Non-pigmented ciliary epithelial cell (primary cell): ENCODE results near the gene SLC36A4.
"Not testable (repeated sequence)": the region's sequence is repeated elsewhere in the genome, so short reads cannot be mapped to it uniquely, and the experiment has no call there.

Experiments used
- DNase-seq: peaks from one replicate; pipeline ENCODE4 v3.0.0-alpha.2; 2010; ENCODE audit warnings: low read depth

SLC36A4 gene

DNA sequence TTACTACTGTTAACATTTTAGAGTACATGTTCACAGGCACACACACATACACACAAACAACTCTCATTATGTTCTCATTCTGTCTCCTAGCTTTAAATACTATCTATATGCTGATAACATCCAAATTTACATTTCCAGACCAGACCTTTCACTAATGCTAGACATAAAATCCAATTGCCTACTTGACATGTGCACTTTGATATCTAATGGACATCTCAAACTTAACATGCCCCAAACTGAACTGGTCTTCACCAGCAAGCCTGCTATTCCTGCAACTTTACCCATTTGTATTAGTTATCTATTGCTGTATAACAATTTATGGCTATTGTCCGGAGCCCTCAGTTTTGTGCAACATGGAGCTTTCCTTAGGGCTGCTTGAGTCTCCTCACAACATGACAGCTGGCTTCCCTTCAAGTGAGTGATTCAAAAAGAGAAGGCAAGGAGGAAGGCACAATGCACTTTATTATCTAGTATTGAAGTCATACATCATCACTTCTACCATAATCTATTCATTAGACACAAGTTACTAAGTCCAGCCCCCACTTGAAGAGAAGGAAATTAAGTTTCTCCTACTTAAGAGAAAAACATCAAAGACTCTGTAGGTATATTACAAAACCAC, 3.0 kb downstream of the SLC36A4 start:
- no peak for DNase-seq

DNA sequence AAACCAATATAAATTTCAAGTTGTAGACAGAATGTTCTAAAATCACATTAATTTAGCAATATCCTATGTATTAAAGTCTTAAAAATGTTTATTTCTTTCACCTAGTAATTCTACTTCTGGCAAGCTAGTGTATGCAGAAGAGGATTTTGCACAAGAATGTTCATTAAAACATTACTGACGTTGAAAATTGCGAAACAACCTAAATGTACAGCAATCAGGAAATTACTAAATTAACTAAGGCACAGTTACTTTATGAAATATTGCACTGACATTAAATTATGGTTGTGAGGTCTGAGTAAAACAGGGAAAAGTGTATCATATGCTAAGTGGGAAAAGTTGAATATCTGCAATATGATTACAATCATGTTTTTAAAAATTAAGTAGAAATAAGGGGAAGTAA, 4.1 kb downstream of the SLC36A4 start:
- DNase-seq: no peak

DNA sequence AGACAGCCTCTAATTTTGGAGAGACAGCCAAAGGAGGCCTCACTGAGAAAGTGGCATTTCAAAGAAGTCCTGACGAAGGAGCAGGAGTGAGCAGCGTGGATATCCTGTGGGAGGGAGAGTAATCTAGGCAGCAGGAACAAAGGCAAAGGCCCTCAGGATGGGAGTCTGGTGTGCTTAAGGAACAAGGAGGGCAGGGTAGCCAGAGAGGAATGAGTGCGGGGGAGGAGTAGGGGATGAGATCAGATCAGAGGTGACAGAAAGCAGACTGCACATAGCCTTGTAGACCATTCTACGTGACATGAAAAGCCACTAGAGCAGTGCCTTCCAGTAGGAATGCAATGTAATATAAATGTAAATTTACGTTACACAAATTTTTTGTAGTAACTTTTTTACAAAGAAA, 5.6 kb downstream of the SLC36A4 start:
- no peak for DNase-seq

DNA sequence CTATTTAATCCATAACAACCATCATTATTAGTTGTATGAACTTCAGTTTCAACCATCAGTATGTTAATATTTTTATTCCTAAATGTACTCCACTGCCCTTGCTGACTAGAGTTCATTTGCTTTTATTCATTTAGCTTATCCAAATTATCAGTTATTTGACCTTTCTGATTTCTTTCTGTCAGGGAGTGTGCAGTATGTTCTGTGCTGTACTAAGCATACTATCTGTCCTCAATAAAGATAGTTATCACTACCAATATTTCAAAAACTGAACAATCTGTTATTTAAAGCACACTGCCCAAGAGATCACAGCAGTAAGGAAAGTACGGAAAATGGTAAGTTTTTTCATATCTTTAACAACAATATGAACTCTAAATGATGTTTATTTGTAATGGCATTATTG, 8.3 kb downstream of the SLC36A4 start:
- no peak for DNase-seq

DNA sequence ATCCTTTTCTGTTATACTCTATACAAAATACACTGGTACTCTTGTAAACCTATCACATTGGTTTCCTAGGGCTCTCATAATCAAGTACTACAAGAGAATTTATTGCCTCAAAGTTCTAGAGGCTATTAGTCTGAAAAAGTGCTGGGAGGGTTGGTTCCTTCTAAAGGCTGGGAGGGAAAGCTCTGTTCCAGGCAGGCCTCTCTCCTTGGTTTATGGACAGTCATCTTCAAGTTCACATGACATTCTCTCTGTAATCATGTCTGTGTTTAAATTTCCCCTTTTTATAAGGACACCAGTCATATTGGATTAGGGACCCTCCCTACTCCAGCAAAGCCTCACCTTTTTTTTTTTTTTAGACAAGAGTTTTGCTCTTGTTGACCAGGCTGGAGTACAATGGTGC, 9.1 kb downstream of the SLC36A4 start:
- DNase-seq: no peak

DNA sequence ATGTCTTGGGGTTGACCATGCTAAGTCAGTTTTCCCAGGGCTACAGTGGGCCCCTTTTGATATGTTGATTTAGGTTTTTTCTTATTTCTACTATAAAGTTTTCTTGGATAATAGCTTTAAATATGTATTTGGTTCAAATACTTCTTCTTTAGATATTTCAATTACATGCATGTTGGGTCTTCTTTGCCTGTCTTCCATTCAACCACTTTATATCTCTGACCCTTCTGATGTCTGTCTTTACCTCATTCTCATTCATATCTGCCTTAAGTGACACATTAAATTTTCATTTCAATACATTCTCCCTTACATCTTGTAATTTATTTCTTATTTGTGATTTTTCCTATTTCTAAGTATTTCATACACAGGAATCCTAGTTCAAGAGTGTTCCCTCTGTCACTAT, 10.5 kb downstream of the SLC36A4 start:
- no peak for DNase-seq

DNA sequence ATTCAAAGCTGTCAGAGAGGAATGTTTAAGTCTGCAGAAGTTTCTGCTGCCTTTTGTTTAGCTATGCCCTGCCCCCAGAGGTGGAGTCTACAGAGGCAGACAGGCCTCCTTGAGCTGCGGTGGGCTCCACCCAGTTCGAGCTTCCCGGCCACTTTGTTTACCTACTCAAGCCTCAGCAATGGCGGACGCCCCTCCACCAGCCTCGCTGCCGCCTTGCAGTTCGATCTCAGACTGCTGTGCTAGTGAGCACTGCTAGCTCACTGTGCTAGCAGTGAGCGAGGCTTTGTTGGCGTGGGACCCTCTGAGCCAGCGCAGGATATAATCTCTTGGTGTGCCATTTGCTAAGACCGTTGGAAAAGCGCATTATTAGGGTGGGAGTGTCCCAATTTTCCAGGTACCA, 19.9 kb downstream of the SLC36A4 start:
- DNase-seq: not testable (repeated sequence)

DNA sequence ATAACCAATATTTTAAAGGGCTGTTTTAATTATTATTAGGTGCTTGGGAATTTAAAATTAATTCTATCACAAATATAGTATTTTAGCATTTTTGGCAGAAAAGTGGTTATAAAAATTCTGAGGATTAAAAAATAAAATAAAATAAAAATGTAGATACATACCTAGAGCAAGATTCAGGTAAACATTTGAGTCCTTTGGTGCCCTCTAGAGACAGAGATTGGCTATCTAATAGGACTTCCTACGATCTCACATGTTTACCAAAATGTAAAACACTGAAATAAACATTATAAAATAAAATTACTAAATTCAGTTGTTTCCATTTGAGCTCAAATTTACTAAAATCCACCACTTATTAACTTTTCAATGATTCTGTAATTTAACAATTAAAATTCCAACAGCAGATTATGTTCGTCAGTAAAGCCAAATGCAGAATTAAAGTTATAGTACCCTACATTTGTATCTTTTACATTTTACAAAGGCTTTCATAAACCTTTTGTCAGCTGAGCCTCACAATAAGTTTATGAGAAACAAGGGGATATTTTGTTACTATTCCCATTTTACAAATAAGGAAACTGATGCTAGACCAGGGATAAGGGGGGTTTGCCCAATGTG, 27.7 kb downstream of the SLC36A4 start:
- peak; percentile 8 for DNase-seq

DNA sequence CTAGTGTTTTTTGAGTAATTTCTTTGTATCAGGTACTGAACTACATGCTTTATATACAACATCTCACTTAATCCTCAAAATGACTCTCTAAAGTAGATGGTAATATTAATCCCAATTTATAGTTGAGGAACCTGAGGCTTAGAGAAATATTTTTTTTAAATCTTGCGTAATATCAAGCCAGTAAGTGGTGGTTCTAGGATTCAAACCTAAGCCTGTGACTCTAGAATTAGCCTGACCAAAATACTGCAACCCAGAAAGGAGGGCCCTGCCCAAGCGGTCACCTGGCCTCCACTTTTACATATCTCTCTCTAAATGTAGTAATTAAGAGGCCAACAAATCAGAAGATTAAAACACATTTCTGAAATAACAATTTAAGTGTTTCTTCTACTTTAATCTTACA, 28.6 kb downstream of the SLC36A4 start:
- no peak for DNase-seq

DNA sequence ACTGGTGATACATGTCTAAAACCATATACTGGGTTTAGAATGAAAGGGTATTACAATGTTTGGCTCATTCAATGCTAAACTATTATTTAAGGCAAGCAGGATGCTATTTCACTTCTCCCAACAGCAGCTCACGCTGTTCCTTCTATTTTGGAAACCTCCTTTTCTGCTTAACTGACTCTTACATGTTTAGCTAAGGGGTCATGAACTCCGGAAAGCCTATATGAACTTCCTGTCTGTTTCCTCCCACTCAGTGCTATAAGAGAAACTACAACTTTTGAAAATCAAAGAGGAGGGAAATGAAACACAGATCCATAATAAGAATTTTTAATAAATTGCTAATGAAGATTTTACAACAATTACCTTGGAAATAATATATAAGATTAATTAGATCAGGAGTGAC, 30.9 kb downstream of the SLC36A4 start:
- no peak for DNase-seq

DNA sequence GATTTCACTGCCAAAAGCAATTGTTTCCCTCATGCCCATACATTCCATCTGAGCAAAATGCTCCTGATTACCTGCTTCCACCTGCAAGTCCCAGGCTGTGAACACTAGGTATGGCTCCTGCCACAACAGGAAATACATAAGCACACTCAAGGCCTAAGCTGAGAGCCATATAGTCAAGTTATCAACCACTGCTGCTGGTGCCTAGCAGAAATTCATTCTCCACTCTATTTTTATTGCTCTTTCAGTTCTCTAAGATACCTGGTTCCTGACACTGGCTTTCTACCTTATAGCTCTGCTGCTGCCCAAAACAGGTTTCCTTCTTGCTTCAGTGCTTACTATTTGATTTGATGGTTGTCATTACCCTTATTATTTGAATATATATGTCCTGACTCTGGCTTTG, 31.6 kb downstream of the SLC36A4 start:
- no peak for DNase-seq

DNA sequence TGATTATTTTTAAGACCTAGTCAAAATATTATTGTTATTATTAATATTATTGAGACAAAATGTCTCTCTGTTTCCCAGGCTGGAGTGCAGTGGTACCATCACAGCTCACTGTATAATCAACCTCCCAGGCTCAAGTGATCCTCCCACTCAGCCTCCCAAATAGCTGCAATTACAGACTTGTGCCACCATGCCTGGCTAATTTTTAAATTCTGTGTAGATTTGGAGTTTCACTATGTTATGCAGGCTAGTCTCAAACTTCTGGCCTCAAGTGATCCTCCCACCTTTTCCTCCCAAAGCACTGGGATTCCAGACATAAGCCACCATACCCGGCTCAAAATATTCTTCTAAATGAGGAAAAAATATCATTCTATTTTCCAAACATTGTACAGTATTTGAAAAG, 37.0 kb downstream of the SLC36A4 start:
- no peak for DNase-seq

DNA sequence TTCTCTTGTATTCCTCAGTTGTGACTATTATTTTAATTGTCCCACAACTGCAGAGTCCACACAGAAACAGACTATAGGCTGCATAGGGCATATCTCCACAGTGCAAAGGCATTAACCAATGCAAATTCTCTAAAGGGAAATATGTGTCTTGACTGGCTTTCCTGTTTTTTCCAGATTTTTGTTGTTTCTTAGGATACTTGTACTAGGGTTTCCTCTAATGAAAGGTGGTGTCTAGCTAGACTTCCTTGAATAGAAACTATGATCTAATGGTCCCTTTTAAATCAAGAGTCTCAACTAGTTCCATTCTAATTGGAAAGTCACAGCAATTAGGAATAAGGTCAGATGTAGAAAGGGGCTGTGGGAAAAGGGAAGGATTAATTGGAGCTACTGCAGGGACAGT, 37.6 kb downstream of the SLC36A4 start:
- DNase-seq: no peak

DNA sequence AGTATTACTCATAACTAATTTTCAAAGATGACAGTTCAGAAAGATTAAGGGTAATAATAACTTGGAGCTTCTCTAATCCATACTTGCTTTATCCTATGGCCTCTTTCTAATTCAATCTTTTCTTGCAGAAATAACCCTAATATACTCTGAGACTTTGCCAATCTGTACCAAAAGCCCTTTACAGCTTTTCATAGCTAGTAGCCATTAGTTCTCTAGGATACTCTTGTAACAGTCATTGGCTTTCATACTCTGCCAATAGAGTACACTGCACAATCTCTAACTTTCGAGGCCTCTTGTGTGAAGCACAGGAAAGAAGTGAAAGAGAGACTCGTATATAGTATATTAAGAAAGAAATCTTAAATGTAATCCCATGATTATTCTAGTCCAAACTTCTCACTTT, 38.1 kb downstream of the SLC36A4 start:
- no peak for DNase-seq

DNA sequence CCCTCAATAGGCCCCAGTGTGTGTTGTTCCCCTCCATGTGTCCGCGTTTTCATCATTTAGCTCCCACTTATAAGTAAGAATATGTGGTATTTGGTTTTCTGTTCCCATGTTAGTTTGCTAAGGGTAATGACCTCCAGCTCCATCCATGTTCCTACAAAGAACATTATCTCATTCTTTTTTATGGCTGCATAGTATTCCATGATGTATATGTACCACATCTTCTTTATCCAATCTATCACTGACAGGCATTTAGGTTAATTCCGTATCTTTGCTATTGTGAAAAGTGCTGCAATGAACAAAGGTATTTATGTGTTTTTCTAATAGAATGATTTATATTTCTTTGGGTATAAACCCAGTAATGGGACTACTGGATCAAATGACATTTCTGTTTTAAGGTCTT, 42.1 kb downstream of the SLC36A4 start:
- no peak for DNase-seq

DNA sequence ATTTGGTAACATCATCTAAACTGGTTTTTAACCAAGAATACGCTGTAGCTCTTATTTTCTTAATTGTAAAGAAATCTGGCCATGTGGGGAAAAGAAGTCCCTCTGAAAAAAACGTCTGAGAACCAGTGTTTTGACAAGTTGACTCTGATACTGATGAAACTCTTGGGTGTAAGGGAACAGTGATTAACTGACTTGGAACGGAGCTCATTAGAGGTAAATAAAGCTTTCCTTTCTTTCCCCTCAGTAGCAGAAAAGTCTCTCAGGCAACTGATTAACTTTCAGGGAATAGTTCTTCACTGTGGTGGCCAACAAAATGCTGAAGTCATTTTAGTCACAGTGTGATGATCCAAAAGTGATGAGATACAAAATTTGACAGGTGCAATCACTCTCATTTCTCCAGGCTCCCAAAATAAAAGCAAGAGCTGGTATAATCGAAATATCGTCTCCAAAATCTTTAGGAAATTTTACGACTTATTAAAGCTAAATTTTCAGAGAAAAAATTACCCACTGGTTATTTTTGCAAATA, 52.3 kb downstream of the SLC36A4 start:
- no peak for DNase-seq

DNA sequence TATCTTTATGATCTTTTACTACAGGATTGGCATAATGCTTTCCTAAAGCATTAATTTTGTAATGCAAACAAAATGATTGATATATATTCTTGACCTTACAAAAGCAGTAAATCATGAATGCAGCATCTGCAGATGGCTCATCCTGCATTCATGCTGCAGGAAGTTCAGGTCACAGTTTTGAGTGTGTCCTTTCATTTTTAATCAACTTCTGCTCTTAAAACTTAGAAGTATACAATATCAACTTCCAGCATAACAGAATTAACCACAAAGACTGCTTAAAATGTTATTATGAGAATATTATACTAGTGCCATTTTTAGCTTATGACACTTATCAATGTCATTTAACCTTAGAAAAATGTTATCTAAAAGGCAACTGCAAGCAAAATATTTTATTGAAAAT, 54.0 kb downstream of the SLC36A4 start:
- no peak for DNase-seq

DNA sequence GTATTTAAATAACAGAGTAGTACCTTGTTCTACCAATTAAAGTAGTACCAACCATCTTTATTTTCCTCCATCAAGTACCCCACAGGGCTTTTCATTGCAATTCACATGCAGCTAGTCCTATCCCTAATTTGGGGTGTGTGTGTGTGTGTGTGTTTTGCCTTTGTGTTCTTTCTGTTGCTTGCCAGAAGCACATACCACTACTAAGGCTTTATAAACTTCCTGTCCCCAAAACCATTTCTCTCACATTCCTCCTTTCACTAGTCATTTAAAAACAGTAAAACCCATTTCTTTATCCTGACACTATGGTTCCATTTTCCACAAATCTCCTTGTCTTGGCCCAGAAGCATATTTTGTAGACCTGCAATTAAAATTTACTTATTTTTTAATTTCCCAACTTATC, 54.6 kb downstream of the SLC36A4 start:
- DNase-seq: peak; percentile 43

DNA sequence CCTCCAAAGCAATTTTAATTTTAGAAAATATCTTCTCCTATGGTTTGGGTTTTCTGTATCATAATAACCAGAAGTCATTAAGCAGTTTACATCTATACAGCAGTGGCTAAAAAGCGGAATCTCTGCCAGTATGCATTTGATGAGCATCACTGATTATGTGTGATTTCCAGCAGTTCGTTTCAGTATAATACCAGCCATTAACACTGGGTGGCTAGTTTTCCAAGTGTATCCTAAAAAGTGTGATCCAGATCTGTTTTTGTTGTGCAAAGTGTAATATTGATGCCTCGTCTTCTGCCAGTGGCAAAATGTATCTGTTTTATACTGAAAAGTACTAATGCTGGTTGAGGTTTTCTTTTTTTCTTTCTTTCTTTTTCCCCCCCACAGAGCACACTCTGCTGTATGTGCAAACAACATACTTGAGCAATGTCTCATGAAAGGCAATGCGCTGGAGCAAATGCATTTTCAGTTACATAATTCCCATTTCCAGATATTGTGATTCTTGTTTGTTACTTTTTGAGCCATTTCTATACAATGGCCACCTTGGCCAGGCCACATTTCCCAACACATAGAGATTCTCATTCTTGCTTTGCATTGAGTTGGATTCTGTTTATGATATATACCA, 64.2 kb downstream of the SLC36A4 start:
- peak; percentile 60 for DNase-seq

DNA sequence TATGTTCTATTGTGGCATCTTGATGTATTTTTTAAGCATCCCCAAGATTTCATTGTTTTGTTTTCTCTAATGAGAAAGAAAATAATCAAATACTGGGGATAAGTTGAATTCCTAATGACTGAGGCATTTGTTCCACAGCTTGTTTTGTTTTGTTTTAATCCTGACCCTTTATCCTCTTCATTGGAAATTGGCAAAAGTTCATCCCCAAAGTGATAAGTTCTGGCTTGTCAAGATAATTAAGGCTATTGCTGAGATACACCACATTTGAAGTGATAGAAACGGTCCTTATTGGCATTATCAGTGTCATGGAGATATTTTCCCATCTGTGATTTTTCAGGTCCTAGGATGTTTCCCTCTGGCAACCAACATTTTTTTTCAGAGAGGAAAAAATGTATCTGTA, 65.0 kb downstream of the SLC36A4 start:
- DNase-seq: no peak

DNA sequence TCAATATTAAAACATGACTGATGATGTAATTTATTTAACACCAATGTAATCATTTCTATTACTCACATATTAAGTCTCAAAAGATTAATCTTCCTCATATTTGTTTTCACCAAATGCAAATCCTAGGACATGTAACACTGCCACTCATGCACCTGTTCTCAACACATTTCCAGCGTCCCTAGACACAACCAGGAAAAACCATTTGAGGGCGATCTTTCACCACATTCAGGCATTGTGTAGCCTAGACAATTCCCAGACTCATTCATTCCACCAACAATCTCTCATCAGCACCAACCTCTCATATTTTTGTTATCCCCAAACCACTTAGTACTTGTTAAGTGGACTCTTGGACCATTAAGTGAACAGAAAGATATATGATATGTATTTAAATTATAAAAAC, 66.1 kb downstream of the SLC36A4 start:
- DNase-seq: no peak

DNA sequence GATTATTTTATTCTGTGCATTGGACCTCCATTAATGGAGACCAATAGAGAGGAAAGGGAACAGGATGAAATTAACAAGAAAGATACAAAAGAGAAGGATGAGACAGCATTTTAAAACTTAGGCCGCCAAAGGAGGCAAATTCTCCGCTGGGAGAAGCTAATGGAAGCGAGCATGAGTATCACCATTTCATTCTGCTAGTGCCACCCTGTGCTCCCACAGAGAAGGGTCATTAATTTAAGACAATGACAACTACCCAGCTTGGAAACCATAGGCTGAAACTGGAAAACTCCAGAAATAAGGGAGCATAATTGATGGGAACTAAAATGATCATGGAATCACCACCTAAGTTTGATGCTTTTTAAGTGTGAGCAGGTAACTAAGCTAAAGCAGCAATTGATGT, 69.2 kb downstream of the SLC36A4 start:
- no peak for DNase-seq

DNA sequence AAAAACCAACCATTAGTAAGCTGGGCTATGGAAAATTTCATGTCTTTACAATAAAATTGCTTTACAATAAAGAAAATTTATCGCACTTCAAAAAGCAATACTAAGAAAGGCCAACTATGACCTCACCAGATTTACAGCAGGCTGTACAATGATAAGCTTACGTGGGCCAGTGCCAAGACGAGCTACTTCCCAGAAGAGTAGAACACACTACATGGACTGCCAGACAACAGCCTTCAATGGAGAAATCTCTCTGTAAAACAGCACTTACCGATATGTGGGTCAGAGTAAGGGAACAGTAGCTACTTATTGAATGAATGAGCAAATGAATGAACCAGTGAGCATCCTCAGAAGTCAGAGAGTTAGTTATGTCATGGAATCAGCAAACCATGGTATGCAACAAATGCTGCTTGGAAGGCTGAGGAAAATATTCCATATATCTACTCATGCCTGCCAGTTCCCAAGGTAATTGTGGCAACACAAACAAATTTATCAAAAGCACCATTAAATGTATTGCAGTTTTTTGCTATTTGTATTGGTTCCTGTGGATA, 74.4 kb downstream of the SLC36A4 start:
- no peak for DNase-seq
